CD14-positive monocyte (primary cell): ENCODE data around the gene DCAF8L1. TPM values are rescaled to one million over a fixed set of nuclear protein-coding genes. Genes with fewer than 3 reads are reported as not detected.
"Not testable (repeated sequence)": the region's sequence is repeated elsewhere in the genome, so short reads cannot be mapped to it uniquely, and the experiment has no call there.

Experiments used
- DNase-seq, 3 donors: peaks; one replicate each; pipeline ENCODE4 v3.0.0-alpha.2; 2011 to 2022
- H2AFZ ChIP-seq: 2 replicates; pipeline ENCODE4 v1.6.0; 2012; ENCODE audit warnings: mild to moderate bottlenecking, low read depth, low read length, inconsistent platforms; ENCODE audit not compliant: insufficient read depth, poor library complexity, severe bottlenecking
- H3K27ac ChIP-seq, 2 donors: 1 replicate in 1 of 2; 2 replicates in 1 of 2; pipeline ENCODE4 v1.5.1; 2012 to 2013; ENCODE audit warnings: low read length in 2 of 2, control low read depth in 1 of 2, inconsistent platforms in 1 of 2, low read depth in 1 of 2, mild to moderate bottlenecking in 1 of 2
- H3K27me3 ChIP-seq, 2 donors: one replicate each; pipeline versions ENCODE4 v1.6.0 to v1.6.1; 2011 to 2013; ENCODE audit warnings: low read length in 2 of 2; ENCODE audit not compliant: control insufficient read depth in 2 of 2, insufficient read depth in 2 of 2
- H3K36me3 ChIP-seq, 2 donors: replicated peaks in 1 of 2; 1 replicate in 1 of 2; 2 replicates in 1 of 2; pipeline versions ENCODE4 v1.5.1 to v1.6.1; 2012 to 2013; ENCODE audit warnings: low read length in 2 of 2, control low read depth in 1 of 2, inconsistent platforms in 1 of 2, mild to moderate bottlenecking in 1 of 2; ENCODE audit not compliant: insufficient read depth in 2 of 2, control insufficient read depth in 1 of 2
- H3K4me1 ChIP-seq, 2 donors: 1 replicate in 1 of 2; 2 replicates in 1 of 2; pipeline versions ENCODE4 v1.5.1 to v1.6.1; 2012 to 2013; ENCODE audit warnings: low read length in 2 of 2, control low read depth in 1 of 2, inconsistent platforms in 1 of 2, mild to moderate bottlenecking in 1 of 2, moderate library complexity in 1 of 2; ENCODE audit not compliant: insufficient read depth in 2 of 2, control insufficient read depth in 1 of 2
- H3K4me2 ChIP-seq: replicated peaks from 2 replicates; pipeline ENCODE3; 2012; ENCODE audit warnings: low read length, moderate library complexity, mild to moderate bottlenecking; ENCODE audit not compliant: poor library complexity, severe bottlenecking; ENCODE audit errors: extremely low read depth
- H3K4me3 ChIP-seq, 3 experiments: fragments of 200-600 bp in 1 of 3; sonication (generic) in 1 of 3; replicated peaks in 1 of 3; 1 replicate in 2 of 3; 2 replicates in 1 of 3; pipeline ENCODE4 v1.5.1; 2011 to 2013; ENCODE audit warnings: low read length in 3 of 3, mild to moderate bottlenecking in 3 of 3, control low read depth in 2 of 3, low read depth in 2 of 3, inconsistent platforms in 1 of 3, moderate library complexity in 1 of 3
- H3K79me2 ChIP-seq: 2 replicates; pipeline ENCODE4 v1.6.0; 2012; ENCODE audit warnings: mild to moderate bottlenecking, control low read depth, inconsistent platforms, low read length, moderate library complexity; ENCODE audit not compliant: insufficient read depth
- H3K9ac ChIP-seq: 2 replicates; pipeline ENCODE4 v1.6.0; 2017; ENCODE audit warnings: low read length, mild to moderate bottlenecking; ENCODE audit not compliant: insufficient read depth, poor library complexity, severe bottlenecking
- H3K9me3 ChIP-seq, 2 donors: replicated peaks in 1 of 2; 1 replicate in 1 of 2; 2 replicates in 1 of 2; pipeline versions ENCODE4 v1.5.1 to v1.6.1; 2012 to 2013; ENCODE audit warnings: low read length in 2 of 2, control low read depth in 1 of 2; ENCODE audit not compliant: control insufficient read depth in 1 of 2, insufficient read depth in 1 of 2
- H4K20me1 ChIP-seq: 2 replicates; pipeline ENCODE4 v1.6.0; 2012; ENCODE audit warnings: mild to moderate bottlenecking, low read length, control low read depth, moderate library complexity; ENCODE audit not compliant: insufficient read depth
- H3K27ac Mint-ChIP-seq, 7 donors: one replicate each; pipeline ENCODE4 v1.8.0; 2020; ENCODE audit warnings: mild to moderate bottlenecking in 7 of 7, mixed read lengths in 7 of 7, moderate library complexity in 6 of 7, inconsistent platforms in 2 of 7
- H3K27me3 Mint-ChIP-seq, 3 donors: one replicate each; pipeline ENCODE4 v1.8.0; 2021 to 2022; ENCODE audit warnings: low read depth in 3 of 3, mild to moderate bottlenecking in 3 of 3, mixed read lengths in 3 of 3, moderate library complexity in 3 of 3, inconsistent platforms in 1 of 3
- H3K36me3 Mint-ChIP-seq, 2 donors: one replicate each; pipeline ENCODE4 v1.8.0; 2020; ENCODE audit warnings: mixed read lengths in 2 of 2, inconsistent platforms in 1 of 2, mild to moderate bottlenecking in 1 of 2
- H3K4me1 Mint-ChIP-seq: one replicate; pipeline ENCODE4 v1.8.0; 2020; ENCODE audit warnings: mild to moderate bottlenecking, mixed read lengths
- H3K4me3 Mint-ChIP-seq, 2 donors: one replicate each; pipeline ENCODE4 v1.8.0; 2020; ENCODE audit warnings: mild to moderate bottlenecking in 2 of 2, mixed read lengths in 2 of 2, moderate library complexity in 1 of 2
- H3K9me3 Mint-ChIP-seq, 7 donors: one replicate each; pipeline ENCODE4 v1.8.0; 2020 to 2022; ENCODE audit warnings: mixed read lengths in 7 of 7, mild to moderate bottlenecking in 6 of 7, moderate library complexity in 6 of 7, inconsistent platforms in 2 of 7
- CTCF ChIP-seq: fragments of 200-600 bp; IDR thresholded peaks from one replicate; pipeline ENCODE4 v1.8.0; 2022; ENCODE audit warnings: antibody characterized with exemption, mild to moderate bottlenecking
- WGBS: methylation state at CpG from one replicate; pipeline ENCODE4 v1.1.5; 2013; ENCODE audit warnings: missing lambda C conversion rate; ENCODE audit not compliant: insufficient coverage; 5-methylcytosine and 5-hydroxymethylcytosine counted together
- intact Hi-C, 2 donors: fragments of 100-400 bp; cut with micrococcal nuclease; formaldehyde crosslinking; loops; one replicate each; pipeline versions ENCODE4 v1.15.0 to v1.15.1; 2023
- polyA plus RNA-seq, 3 donors: library from polyadenylated mRNA; depleted of rRNA in 1 of 3; unstranded in 2 of 3; stranded (reverse) in 1 of 3; fragments of 300-500 nt in 2 of 3; fragments of >200 nt in 1 of 3; fragmentation: Illumina TruSeq in 2 of 3; gene quantifications; 1 replicate in 2 of 3; 2 replicates in 1 of 3; pipeline ENCODE4 v1.2.3, GENCODE V29; 2012 to 2021

DCAF8L1 gene
- polyA plus RNA-seq, 3 donors = not detected

- H3K4me1 Mint-ChIP-seq = no peaks in the 10 kb centered on the region
- WGBS = no CpG with 5 or more reads among the region's 1 CpG
- H3K9me3 Mint-ChIP-seq = peaks cover 6 to 28% (median 15%) of the 10 kb centered on the region in 7 donors
Measured at GRCh38 chrX:27964432-27964831, 16.8 kb downstream of the DCAF8L1 start.

DNA sequence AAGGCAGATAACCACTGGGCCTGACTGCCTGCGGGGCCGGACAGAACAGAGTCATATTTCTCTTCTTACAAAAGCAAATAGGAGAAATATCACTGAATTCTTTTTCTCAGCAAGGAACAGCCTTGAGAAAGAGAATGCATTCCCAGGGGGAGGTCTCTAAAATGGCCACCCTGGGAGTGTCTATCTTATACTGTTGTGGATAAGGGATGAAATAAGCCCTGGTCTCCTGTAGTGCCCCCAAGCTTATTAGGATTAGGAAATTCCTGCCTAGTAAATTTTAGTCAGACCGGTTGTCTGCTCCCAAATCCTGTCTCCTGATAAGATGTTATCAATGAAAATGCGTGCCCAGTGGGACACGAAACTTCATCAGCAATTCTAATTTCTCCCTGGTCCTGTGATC lies 20.8 kb downstream of the DCAF8L1 start:
- H2AFZ ChIP-seq, H3K27ac ChIP-seq, H4K20me1 ChIP-seq, H3K4me1 ChIP-seq, H3K4me3 ChIP-seq, H3K4me2 ChIP-seq, H3K36me3 Mint-ChIP-seq, H3K27me3 Mint-ChIP-seq, H3K9ac ChIP-seq, H3K4me3 Mint-ChIP-seq, H3K4me1 Mint-ChIP-seq, H3K27me3 ChIP-seq, DNase-seq, H3K79me2 ChIP-seq, H3K36me3 ChIP-seq, intact Hi-C loops: not testable (repeated sequence)
- WGBS = 100% methylated on average over 1 of the region's 5 CpGs
- Mint-ChIP-seq H3K27ac (peak overlapping the region in 1 of 7 donors; percentile 5), H3K9me3 (peaks cover 6 to 24% (median 15%) of the 10 kb centered on the region in 7 donors)
- H3K9me3 ChIP-seq = peaks cover 7 to 15% of the 10 kb centered on the region in 2 donors

More at GRCh38 chrX:27964432-27964831, 16.8 kb downstream of the DCAF8L1 start:
- DNase-seq = no peak
- no peak for TF ChIP-seq CTCF
- no peaks in the 10 kb centered on the region for H3K27me3 ChIP-seq
- no peak overlapping the region for H3K9ac ChIP-seq
- H3K4me3 ChIP-seq = no peak overlapping the region
- Mint-ChIP-seq H3K27ac (no peak overlapping the region), H3K27me3 (no peaks in the 10 kb centered on the region), H3K36me3 (no peaks in the 10 kb centered on the region), H3K4me3 (no peak overlapping the region)
- H3K9me3 ChIP-seq = peaks cover 7 to 15% of the 10 kb centered on the region in 2 donors
- H4K20me1 ChIP-seq = no peaks in the 10 kb centered on the region
- no peak overlapping the region for H3K4me2 ChIP-seq
- H3K27ac ChIP-seq = no peak overlapping the region
- no peaks in the 10 kb centered on the region for H3K4me1 ChIP-seq
- H3K79me2 ChIP-seq = no peaks in the 10 kb centered on the region
- no peak overlapping the region for H2AFZ ChIP-seq
- no peaks in the 10 kb centered on the region for H3K36me3 ChIP-seq
- intact Hi-C loops = no loop called here
